ENCODE measurements around the gene CATSPERB. TPM values are rescaled to one million over a fixed set of nuclear protein-coding genes. Genes with fewer than 3 reads are reported as not detected.

The CATSPERB gene
- total and polyA plus RNA-seq, 11 donors: 0.04 to 1.3 (median 0.26) TPM; not detected in 3

GRCh38 chr14:91728616-91729183 is 3.2 kb downstream of the CATSPERB start:
- intact Hi-C loops (cut with DNase I): no loop called here
- Histone ChIP-seq H3K36me3 (no peaks in the 10 kb centered on the region), H3K4me3 (no peak overlapping the region), H3K4me1 (no peaks in the 10 kb centered on the region), H3K27ac (no peak overlapping the region), H3K9me3 (no peaks in the 10 kb centered on the region), H3K27me3 (no peaks in the 10 kb centered on the region)
- no peak for ATAC-seq
- DNase-seq: no peak
- TF ChIP-seq CTCF (IDR thresholded peaks at IDR 0.05) (no peak), POLR2A (IDR thresholded peaks at IDR 0.05) (no peak)
- WGBS, 4 donors: 52 to 74% (median 69%) methylated on average over 4 of the region's 4 CpGs

DNA sequence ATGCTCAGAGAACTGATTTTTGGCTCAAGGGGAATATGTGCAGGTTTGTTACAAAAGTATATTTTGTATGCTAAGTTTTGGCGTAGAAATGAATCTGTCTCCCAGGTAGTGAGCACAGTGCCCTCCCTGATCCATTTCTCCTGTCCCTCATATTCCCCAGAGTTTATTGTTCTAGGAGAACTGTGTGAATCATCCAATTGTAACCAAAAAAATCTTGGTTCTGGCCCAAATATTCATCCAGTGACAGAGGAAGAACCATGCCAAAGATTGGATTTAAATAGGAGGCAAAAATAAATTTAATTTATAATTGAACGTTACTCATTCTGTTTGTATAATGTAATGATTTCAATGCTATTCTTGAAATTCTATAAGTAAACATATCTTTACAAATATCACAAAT is 4.8 kb downstream of the CATSPERB start:
- no peak for ATAC-seq
- no peak for DNase-seq
- Histone ChIP-seq H3K4me1 (no peaks in the 10 kb centered on the region), H3K4me3 (no peak overlapping the region), H3K27ac (no peak overlapping the region), H3K27me3 (no peaks in the 10 kb centered on the region), H3K36me3 (no peaks in the 10 kb centered on the region), H3K9me3 (no peaks in the 10 kb centered on the region)
- WGBS, 4 donors: 75 to 85% (median 85%) methylated on average over 2 of the region's 2 CpGs
- intact Hi-C loops (cut with DNase I): no loop called here
- TF ChIP-seq CTCF (IDR thresholded peaks at IDR 0.05) (no peak), POLR2A (IDR thresholded peaks at IDR 0.05) (no peak)

DNA sequence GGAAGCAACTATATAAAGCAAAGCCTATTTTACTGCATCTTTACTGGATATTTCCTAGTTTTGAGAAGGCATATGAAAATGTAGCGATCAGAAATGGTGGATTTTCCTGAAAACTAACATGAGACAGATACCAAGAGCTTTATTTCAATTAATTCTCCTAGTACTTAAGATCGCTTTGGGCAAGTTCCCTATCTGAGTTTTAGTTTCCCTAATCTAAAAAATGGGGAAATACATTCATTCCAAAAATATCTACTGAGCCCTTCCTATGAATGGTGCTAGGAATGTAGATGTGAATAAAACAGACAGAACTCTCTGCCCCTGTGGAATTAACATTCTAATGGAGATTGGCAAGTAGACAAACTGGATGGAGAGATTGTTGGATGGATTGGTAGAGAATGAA is 8.4 kb downstream of the CATSPERB start:
- H3K9me3 ChIP-seq: no peaks in the 10 kb centered on the region
- ATAC-seq (no peak), DNase-seq (no peak)
- TF ChIP-seq POLR2A (IDR thresholded peaks at IDR 0.05) (no peak), CTCF (IDR thresholded peaks at IDR 0.05) (no peak)
- no peaks in the 10 kb centered on the region for H3K4me1 ChIP-seq
- H3K36me3 ChIP-seq: no peaks in the 10 kb centered on the region
- H3K4me3 ChIP-seq: no peak overlapping the region
- WGBS, 4 donors: 70 to 73% (median 72%) methylated on average over 2 of the region's 2 CpGs
- no peak overlapping the region for H3K27ac ChIP-seq
- H3K27me3 ChIP-seq: no peaks in the 10 kb centered on the region
- intact Hi-C loops (cut with DNase I): no loop called here

- ATAC-seq (no peak), DNase-seq (no peak)
- H3K36me3 ChIP-seq: no peaks in the 10 kb centered on the region
- no peak overlapping the region for H3K27ac ChIP-seq
- TF ChIP-seq CTCF (IDR thresholded peaks at IDR 0.05) (no peak), POLR2A (IDR thresholded peaks at IDR 0.05) (no peak)
- no peaks in the 10 kb centered on the region for H3K9me3 ChIP-seq
- intact Hi-C loops (cut with DNase I): no loop called here
- no peak overlapping the region for H3K4me3 ChIP-seq
- no peaks in the 10 kb centered on the region for H3K27me3 ChIP-seq
- H3K4me1 ChIP-seq: no peaks in the 10 kb centered on the region
Observed at GRCh38 chr14:91722386-91722785, 9.5 kb downstream of the CATSPERB start.

All from heart left ventricle (tissue), 16 donors.